Nucleus accumbens (tissue), 56 donors: ENCODE data around the gene PTPRG.

Experiments
- DNase-seq, 56 donors: peaks; one replicate each; lab custom pipeline; 2025; lab: John Stamatoyannopoulos, UW

The PTPRG gene

DNA sequence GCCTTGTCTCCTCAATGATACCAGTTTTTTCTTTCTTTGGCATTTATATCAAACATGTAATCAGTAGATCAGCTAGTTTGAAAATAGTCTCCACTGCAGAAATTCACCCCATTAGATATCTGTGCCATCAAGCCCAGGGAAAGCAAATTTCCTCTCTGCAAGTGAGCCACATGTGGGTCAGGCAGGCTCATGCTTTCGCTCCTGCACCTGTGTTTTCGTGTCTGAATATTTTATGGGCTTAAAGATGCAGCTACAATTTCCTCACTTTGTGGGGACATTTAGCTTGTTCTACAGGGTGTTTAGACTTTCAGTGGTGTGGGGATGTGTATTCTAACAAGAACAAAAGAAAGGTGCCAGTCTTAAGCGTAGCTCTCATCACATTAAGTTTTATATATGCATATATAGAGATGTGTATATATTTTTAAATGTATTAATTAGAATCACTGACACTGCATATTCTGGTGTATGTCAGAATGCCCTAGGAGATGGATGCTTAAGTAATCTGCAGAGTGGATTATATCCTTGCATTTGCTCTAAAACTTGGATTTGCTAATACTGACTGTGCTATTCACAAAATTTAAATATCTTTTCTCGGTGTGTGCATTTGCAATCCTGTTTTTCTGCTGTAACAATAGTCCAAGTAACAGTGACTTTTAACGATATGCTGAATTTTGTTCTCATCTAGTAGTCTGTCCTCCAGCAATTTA, 372.6 kb downstream of the PTPRG start:
- DNase-seq: no peak

DNA sequence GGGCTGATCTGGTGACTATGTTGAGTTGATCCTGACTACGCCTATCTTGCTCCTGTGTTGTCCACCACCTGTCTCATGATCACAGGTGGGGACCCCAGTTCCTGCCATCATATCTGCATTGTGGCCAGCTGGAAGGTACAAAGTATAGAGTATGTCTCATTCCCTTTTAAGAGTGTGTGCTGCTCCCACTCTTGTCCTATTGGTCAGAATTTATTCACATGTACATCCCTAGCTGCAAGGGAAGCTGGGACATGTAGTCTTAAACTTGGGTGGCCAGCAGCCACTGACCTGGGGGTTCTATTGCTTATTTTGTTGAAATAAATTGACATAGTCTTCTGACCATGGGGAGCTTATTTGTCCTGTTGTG, 373.1 kb downstream of the PTPRG start:
- no peak for DNase-seq

DNA sequence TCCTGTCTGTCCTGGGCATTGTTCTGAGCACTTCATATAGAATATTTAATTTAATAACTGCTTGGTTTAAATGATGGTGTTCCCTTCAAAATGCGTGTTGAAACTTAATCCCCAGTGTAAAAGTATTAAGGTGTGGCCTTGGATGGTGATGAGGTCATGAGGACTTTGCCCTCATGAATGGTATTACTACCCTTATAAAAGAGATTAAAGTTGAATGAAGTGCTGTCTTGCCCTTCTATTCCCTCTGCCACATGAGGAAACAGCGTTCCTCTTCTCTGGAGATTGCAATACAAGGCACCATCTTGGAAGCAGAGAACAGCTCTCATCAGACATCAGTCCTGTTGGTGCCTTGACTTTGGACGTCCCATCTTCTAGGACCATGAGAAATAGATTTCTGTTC, 374.4 kb downstream of the PTPRG start:
- no peak for DNase-seq

DNA sequence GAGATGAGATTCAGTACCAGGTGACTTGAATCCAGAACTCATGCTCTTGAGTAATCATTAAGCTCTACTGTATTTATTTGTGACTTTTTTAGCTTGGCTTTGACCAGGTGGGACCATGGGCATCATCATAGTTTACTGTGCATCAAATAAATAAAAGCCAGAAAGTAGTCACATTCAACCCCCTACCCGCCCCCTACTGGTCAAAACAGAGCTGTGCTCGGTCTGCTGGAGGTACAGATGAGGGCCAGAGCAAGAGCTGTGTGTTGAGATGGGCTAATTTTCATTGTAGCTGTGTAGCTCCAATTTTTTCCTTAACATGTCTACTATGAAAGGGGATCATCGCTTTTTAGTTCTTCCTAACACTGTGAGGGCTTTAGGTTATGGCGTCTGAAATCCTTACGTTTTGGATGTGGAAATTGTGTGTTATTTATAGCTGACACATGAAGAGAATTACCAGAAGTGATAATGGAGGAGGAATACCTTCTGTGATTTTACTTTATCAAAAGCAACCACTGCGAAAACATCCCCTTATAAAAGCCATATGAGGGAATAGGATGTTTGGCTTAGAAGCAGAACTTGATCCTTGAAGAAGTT, 375.1 kb downstream of the PTPRG start:
- DNase-seq: peak in 1 of 56 donors; percentile 1

DNA sequence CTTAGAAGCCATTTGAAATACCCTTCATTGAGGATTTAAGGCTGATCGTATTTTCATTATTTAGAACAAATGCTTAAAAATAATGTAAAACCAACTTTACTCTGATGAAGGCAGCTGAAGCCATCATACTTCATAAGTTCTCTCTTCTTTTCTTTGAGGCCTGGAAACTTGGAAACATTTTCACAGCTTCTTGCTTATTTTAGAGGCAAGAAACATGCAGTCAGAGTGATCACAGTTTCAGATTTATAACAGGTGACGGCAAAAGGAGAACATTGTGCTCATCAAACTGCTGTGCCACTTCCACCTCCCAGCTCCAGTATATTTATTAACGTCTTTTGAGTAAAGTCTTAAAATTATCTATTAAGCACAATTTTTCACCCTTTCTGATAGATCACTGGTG, 376.1 kb downstream of the PTPRG start:
- DNase-seq: no peak

DNA sequence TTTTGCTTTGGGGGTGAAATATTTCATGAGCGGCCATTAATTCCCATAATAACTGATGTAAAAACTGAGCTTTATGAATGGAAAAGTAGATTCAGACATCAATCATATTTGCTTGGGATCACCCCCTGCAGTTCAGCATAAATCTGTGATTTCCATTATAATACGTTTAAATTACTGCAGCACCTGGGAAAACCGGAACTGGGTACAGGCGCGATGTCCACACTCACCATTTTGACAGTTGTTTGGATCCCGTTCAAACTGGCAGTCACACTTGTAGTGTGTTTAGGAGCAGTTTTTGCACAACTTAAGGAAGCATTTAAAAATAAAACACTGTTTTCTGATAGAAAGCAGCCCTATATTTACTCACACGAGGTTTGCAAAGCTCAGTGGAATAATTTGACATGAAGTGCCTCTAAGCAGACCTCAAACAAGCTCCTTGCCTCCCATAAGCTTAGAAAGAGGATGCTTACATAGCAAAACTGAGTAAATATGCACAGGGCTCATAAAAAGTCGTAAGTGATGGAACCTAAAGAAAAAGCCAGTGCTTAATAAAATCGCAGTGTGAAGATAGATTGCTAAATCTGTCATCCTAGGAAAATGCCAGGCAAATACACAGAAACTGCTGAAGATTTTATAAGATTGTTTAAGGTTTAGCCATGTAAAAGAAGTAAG, 377.6 kb downstream of the PTPRG start:
- DNase-seq: no peak

DNA sequence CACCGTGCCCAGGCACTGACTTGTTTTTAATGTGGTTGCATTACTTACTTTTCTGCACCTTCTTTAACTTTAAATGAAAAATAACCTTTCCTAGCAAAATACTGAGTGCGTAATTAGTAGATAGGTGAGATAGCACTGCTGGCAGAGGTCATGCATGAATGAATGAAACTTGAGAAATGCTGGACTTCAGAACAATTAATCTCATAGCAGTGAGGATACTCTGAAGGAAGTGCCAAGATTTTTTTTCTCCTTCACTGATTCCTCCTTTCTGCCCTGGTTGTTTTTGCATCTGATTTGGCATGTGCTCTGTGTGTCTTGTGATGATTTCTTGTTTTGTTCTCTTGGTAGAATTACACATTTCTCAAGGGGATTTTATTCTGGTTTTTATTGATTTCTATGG, 378.9 kb downstream of the PTPRG start:
- no peak for DNase-seq

DNA sequence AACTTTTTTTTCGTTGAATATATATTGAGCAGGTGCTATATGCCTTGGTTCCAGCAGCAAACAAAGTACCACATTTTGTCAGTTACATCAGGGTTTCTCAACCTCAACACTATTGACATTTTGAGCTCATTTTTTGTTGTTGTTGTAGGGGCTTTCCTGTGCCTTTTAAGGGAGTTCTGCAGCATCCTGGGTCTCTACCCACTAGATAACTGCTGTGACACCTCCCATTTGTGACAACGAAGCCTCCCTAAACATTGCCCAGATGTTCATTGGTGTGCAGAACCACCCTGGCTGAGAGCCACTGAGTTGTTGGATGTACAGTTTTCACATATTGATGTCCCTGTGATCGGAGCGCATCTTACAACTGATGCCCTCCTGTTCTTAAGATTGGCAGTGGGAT, 382.6 kb downstream of the PTPRG start:
- DNase-seq: no peak

DNA sequence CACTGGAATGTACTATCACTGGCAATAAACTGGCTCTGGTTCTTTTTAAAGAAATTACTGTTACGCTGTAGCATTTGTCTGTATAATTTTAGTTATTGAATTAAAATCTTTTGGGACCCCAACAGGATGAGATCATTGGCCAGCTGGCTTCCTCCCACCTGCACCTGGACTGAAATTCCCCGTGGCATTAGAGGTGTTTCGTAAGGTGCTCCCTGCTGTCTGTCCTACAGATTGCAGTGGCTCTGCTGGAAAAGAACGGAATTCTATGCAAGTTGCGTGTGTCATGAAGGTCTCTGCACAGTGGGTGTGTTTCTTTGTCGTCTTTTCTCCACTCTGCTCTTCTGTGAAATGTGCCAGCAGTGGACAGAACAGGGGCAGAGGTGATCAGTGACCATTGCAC, 383.4 kb downstream of the PTPRG start:
- no peak for DNase-seq

DNA sequence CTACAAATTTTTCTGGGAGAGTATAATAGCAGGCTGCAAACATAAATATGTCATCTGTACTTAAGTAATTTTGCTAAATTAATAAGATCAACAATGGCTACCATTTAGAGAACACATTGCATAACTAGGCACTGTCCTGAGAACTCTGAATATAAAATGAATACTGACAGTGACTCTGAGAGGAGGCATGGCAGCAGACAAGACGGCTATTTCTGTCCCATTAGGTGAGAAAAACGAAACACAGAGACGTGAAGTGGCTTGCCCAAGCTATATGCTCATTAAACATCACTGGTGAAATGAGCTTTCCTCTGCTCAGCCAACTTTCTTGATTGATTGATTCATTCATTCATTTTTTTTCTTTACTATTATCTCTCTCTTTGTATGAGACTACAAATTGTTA, 384.3 kb downstream of the PTPRG start:
- no peak for DNase-seq

DNA sequence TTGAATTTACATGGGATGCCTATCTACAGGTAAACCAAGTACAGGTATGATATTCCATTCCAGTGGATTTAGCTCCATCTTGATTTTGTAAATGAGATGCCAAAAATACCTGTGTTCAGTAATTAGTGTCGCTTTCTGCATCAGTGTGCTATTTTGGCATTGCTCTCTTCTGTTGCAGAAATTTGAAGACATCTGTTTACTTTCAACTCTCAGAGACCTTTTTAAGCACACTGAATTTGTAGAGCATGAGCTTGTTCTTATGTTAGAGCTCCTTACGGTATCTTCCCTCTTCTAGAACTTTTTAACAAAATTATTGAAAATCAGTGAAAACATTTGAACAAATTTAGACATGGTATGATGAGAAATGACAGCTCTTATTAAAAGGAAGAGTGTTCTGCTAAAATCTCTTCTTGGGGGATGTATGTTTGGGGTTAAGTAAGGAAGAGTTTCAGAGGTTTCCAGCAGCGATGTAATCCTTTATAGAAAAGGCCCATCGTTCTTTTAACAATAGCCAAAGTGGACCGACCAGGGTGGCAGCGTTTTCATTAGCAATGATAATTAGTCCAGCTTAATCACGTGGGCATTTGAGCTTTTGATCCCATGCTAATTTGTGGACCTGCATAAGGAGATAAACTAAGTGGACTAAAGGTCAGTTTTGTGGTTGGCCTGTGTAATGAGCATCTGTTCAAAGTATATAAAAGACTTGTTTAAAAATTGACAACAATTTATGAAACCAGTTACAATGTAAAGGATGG, 385.4 kb downstream of the PTPRG start:
- DNase-seq: no peak

DNA sequence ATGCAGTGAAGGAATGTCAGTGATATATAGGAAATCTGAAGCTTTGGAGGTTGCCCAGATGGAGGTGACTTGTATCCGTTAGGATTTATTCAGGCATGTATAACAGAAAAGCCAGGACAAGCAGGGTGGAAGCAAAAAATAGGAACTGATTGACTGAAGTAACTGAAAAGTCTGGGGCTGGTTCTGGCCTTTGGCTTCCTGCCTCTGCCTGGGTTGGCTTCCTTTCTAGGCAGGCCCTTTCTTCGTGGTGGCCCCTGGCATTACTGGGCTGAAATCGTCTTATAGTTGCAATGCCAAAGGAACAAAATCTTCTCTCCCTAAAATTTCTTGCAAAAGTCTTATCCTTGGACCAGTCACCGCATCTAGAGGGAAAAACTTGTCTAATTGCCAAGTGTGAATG, 386.1 kb downstream of the PTPRG start:
- DNase-seq: peak in 6 of 56 donors; percentile 1 to 24 (median 4)

DNA sequence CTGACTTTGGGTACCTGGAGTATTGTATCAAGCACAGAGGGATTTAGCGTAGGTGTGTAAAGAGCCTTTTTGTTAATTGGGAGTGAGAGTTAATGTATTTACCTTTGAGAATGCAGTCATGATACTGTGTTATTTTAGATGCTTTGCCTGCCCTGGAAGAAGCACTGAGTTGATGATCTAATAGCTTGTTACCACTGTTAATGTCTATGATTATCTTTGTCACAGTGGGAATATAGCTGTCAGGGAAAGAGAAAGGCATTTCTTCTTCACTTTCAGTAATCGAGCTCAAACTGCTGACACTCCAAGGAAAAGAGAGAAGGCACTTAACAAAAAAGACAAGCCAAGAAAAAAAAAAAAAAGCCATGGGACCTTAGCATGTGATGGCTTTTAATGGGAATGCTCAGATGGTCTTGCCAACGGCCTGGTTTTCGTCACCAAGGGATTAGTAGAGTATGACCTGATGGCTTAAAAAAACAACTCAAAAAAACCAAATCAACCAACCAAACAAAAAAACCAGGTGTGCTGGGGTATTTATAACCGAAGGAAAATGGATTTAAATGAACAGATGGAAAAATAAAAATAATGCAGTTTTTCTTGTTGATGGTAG, 387.4 kb downstream of the PTPRG start:
- no peak for DNase-seq

DNA sequence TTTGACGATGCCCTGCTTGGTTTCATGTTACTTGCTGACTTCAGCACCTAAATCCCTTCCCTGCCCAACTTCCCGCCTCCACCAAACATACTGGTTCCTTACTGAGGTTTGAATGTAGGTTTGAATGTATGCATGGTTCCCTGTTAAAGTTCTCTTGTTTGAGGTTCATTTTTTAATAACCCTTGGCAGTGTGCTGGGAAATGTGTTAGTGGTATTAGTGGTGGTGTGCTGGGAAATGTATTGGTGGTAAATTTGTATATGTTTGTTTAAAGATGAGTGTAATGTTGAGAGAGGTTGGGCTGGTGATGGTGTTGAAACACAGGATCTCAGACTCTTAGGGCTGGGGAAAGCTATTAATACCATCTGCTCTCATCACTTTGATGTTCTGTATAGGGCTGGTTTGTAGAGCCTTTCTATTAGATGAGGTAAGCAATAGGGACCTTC, 392.7 kb downstream of the PTPRG start:
- DNase-seq: no peak

DNA sequence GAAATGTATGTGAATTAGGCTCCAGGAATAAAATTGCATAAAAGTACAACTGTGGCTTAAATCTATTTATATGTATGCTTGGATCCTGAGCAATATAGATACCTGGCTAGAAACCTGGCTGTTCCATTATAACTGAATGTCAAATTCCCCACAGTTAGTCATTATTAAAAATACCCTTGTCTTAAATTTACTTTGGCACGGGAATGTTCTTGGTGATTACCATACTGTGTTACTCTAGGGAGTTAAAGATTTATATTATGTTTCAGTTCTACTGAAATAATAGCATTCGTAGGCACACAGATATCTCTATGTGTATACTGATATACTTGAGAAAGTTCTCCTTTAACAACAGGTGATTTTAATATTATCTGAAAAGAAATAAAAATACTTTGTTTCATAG, 394.1 kb downstream of the PTPRG start:
- DNase-seq: no peak

DNA sequence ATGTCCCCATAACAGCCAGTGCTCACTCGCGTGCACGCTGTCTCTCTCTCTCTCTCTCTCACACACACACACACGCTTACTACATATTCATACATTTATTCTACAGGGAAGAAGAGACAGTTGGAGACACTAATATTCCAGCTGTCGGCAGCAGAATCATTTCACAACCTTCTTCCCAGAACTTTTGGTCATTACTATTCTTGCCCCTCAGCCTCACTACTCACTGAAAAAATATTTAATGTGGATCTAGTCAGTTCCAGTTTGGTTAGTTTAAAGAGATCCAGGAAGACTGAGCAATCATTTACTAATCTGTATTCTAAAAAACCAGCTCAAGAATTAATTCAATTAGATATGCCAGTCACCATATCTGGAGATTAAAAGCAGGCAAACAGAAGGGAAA, 394.9 kb downstream of the PTPRG start:
- DNase-seq: no peak

DNA sequence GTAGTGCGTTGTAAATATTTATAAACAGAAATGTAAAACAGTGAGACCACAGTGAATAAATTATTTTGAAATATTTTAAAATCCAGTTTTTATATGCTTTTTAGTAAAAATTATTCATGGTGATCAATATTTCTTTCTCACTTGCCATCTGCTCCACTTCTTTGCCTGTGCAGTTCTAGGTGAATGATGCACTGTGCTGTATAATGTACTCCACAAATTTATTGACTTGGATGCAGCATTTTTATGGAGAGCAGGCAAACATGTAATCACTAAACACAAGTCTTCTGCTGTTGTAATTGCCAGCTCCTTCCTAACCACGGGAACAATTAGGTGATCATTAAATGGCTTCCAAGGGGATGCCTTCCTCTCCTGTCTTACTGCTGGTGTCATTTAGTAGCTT, 395.9 kb downstream of the PTPRG start:
- no peak for DNase-seq

DNA sequence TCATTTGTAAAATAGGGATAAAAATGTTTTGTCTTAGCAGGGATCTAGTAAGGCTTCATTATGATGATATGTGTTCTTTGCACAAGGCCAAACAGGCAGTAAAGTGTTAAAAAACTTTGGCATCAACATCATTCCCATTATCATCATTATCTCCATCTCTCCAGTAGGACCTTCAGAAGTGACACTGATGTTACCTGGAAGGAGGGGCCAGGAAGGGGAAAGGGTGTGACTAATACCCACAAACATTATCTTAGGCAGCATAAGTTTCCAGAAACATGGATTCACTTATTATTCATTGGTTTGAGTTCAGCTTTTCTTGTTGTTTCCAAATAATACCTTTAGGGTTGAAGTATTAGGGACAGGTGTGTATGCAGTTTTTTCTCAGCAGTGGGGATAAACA, 399.6 kb downstream of the PTPRG start:
- DNase-seq: no peak

DNA sequence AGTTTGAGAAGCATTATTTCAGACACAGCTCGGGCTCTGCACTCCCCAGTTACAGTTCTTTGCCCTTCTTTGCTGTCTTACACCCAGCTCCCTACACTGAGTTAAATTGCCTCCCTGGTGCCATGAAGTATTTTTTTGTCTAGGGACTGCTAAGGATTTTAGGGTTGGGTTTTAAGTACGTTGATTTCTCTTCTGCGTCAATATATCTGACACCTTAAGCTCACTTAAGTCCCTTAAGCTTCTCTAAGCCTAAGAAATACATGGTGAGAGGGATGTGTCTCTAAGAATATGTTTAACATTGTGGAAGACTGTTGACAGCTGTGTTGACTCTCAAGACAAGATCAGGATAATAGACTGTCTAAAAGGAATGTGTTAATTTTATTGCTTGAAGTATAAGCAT, 400.5 kb downstream of the PTPRG start:
- no peak for DNase-seq

DNA sequence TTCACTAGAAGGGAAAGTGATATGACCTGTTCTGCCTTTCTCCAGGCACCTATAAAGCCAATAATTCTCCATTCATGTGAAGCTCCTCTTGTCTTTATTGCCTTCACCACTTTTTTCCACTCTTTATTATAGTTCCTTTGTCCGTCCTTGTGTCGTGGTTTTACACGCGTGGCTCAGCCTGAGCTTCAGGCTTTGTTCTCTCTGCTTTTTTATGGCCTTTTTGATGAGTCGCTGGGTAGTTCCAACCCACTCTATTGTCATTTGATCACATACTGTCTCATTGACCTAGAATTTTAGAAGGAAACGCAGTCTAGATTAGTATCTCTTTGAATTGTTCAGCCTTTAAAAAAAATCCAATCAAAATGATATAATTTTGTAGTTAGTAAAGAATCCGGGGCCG, 403.2 kb downstream of the PTPRG start:
- no peak for DNase-seq

DNA sequence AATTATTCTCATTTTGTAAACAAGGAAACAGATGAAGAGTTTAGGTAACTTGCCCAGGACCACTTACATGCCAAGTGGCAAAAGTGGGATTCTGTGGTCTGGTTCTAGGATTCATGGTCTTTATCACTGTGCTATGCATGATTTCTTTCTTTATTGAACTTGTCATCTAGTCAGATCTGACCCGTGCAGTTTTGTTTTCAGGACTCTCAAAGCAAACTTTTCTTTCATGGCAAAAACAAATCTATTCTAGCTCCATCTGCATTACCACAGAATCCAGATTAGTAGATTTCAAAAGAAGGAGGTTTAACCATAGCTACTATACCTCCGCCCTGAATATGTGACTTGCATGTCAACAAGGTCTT, 404.4 kb downstream of the PTPRG start:
- no peak for DNase-seq
